Stimulated activated CD4-positive, alpha-beta T cell treated with anti-CD3 and anti-CD28 coated beads, Interleukin-15, amount 100 ng/mL, for 48 hours (primary cell): ENCODE results near the gene NAV2.
A peak's percentile ranks its signal among the peaks of the same experiment; 100 is the strongest.
"Not testable (repeated sequence)": the region's sequence is repeated elsewhere in the genome, so short reads cannot be mapped to it uniquely, and the experiment has no call there.

Experiments used
- DNase-seq, 2 donors: peaks; one replicate each; pipeline ENCODE4 v3.0.0-alpha.2; 2020; ENCODE audit warnings: low read depth in 2 of 2

The NAV2 gene

DNA sequence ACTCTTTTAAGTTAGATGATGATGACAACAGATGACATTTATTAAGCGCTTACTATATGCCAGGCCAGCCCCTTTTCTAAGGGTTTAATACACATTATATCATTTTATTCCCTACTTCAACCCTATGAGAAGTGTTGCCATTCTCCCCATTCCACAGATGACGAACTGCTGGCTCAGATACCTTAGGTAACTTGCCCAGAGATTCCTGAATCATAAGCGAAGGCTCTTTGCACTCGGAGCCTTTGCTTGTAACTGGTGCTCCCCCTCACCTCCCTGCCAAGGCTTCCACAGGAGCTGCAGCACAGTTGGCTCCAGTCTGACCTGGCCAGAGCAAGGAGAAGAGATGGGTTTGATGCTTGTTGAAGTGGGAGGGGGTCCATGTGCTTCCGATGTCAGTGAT lies 404.7 kb downstream of the NAV2 start:
- no peak for DNase-seq

GRCh38 chr11:20118209-20118608 lies 405.6 kb downstream of the NAV2 start:
- DNase-seq = no peak

DNA sequence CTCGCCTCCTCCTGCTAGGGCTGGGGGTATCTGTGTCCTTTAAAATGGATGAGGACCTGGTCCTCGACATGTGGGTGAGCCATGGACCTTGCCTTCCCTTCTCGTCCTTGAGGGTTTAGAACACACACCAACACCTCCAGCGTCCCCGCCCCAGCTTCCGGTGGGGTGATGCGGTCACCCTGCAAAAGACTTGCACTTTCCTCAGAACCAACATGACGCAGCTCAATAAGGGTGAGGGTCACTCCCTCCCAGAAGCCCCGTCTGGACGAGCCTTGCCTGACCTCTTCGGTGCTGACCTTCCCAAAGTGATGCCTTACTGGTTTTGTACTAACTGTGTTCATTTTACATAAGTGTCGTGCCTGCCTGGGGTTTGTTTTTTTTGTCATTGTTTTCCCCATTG lies 406.7 kb downstream of the NAV2 start:
- no peak for DNase-seq

- no peak for DNase-seq
Measured at GRCh38 chr11:20120134-20120925, 407.7 kb downstream of the NAV2 start.

DNA sequence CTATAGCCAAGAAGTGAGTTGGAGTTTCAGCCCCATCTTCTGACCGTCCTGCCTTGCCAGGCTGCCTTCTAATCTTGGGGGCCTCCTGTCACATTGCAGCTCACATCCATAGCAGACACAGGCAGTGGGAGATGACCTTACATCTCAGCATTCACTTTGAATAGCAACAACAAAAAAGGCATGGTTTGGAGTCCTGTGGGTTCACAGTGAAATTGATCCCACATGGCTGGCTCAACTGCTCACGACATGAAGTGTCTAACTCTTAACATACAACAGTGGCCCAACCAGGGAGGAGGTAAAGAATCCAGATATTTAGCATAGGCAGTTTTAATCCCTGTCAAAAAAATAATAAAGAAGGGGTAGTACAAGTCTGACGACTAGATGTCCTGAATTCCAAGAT lies 409.5 kb downstream of the NAV2 start:
- DNase-seq = no peak

DNA sequence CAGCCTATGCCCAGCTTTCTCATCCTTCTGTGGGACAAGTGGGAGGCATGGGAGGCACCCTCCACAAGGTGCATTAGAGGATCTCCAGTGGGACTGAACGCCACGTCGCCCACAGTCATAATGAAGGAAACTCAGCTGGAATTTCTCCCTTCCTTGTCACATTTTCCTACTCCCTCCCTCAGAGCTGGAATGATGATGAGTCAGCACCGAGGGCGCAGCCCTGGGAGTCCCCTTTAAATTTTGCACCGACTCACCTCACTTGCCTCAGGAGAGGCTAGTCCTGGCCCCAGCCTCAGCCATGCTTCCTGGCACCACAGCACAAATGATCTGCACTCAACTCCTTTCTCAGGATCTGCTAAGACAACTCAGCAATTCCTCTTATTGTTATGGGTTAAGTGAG lies 413.3 kb downstream of the NAV2 start:
- no peak for DNase-seq

GRCh38 chr11:20126724-20127123 lies 414.1 kb downstream of the NAV2 start:
- no peak for DNase-seq

DNA sequence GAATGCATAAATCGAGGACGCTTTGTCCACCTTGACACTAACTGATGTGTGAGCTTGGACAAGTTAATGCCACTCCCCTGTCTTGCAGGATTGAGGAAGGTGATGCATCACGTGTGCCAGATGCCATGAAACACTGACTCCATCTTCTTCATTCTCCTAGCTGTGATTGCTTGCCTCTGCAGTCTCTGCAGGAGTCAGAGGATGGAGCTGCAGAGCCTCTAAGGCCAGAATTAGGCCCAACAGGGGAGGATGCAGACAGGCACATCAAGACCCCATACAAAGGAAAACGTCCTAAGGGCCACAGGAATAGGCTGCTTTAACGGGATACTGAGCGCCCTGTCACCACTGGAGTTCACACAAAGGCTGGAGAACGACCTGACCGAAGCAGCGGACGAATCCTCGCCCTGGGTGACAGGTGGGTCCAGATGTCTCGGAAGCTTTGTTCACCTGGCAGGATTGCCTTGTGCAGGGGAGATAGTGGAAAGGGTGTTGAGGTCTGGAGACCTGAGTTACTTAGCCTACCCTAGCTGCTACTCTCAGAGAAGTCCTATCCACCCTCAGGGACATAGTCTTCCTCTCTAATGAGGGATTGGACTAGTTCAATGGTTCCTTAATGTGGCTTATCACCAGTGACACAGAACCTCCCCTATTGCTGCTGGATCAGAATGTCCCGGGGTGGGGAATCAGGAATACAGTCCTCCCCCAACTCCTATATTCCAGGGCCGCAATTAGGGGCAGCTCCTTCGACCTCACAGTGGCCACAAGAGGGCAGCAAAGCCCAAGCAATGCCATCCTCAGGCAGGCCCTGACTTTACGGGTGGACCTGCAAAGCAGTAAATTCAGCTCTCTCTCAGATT lies 415.3 kb downstream of the NAV2 start:
- peak; percentile 43 to 62 for DNase-seq

DNA sequence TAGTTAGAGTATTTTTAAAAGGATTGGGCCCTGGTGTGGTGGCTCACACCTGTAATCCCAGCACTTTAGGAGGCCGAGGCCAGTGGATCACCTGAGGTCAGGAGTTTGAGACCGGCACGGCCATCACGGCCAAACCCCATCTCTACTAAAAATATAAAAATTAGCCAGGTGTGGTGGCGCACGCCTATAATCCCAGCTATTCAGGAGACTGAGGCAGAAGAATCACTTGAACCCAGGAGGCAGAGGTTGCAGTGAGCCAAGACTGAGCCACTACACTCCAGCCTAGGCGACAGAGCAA lies 415.8 kb downstream of the NAV2 start:
- DNase-seq = not testable (repeated sequence)

DNA sequence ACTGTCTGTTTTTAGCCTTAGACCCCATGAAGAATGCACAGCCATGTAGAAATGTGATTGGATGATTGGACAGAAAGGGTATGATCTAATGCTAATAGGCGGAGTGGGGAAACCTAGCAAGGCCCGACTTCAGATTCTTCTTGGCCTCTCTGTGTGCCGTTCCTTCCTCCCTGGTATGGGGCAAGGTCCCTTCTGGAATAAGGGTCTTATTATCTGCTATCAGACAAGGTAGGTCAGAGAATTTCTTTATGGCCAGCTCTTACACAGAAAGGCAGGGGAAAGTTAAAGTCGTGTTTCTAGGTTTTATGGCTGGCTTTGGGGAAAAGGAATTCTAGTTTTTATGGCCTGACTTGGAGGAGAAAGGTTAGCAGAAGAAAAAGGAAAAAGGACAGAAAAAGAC lies 417.0 kb downstream of the NAV2 start:
- DNase-seq = no peak

DNA sequence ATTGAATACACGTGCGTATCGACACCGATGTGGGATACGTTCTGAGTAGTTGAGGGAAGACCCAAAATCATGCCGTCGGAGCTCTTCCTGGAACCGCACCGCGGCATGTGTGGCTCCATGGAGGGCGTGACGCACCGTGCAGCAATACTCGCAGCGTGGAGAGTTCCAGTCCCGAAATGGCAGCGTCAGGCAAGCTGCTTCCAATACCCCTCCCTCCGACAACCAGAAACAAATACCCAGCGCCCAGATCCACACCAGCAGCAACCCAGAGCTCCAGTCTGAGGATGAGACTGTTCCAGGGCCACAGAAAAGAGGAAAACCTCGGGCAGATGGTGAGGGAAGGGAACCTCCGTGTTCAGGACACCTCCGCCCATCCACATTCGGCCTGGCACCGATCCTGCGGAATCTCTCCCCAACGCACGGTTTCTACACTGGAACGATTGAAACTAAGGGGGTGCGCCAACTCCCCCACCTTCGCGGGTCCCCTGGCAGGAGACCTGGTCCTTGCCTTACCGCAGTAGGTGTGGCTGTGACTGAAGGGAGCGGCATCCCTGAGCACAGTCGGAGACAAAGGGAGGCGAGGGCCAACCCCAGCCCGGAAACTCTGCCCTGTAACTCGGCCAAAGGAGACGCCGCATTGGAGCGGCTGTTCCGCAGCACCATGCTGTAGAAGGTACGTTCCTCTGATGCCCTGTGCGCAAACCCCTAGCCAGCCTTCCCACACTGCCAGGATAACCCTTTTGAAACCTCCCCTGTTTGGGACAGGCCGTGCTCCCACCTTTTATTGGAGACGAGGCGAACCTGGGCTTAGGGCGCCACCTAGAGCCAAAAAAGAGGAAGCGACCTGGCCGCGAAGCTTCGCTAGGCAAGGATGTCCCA lies 419.4 kb downstream of the NAV2 start:
- DNase-seq = peak in 1 of 2 donors; percentile 27

- no peak for DNase-seq
Measured at GRCh38 chr11:20132667-20133039, 420.0 kb downstream of the NAV2 start.

DNA sequence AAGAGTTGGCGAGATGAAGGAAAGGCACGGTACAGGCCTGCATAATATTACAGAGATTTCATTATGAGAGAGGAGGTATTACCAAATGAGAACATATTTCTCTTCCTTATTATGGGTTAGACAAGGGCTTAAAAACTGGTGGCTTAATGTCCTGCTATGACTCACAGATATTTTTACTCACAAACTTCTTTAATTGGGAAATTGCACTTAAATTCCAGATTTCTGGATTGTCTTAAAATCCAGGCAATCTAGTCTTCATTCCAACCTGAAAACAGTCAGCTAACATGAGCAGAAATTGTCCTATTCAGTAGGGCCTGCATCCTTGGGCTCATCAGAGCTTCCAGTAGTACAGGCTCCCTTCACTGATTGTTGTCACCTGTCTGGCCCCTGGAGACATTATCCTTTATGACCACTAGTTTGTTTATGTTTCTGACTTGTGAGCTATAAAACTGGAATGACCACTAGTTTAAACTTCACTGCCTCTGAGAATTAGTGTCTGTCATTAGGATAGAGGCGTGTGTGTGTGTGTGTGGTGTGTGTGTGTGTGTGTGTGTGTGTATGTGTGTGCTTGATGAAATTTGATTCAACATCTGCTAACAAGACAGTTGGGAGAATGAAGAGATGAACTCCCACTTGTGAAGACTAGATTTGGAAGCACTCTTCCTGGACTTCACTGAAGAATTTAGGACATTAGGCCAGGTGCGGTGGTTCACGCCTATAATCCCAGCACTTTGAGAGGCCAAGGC lies 422.5 kb downstream of the NAV2 start:
- no peak for DNase-seq

DNA sequence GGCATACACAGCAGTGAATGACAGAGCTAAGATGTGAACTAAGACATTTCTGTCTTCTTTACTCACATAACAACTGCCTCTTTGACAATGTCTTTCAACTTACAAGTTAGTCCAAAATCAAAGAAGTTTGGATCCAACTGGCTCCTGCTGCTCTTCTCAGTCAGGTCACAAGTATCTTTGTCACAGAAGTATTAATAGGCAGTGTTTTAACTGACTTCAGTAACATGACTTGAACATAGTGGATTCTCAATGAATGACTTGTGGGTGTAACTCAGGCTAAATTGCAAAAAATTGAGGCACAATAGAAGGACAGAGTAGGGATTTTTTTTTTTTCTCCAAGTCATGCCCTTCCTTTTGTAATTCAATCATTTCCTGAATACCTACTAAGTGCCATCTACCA lies 425.0 kb downstream of the NAV2 start:
- no peak for DNase-seq

DNA sequence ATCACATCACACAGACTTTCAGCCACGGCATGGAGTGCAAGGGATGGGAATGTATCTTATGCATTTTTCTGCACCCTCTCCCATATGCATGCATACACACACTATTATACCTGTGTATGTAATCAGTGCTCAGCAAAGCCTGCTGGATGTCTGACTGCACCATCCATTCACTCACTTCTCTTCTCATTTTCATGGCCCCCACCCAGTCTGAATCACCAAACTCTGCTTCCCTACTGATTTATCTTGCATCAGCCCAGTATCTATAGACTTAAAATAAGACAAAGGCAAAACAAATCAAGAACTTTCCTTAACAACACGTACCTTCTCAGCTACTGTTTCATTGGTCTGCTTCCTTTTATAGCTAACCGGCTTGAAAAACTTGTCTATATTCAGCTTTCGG lies 426.1 kb downstream of the NAV2 start:
- DNase-seq = no peak

GRCh38 chr11:20154381-20154780 lies 441.7 kb downstream of the NAV2 start:
- no peak for DNase-seq

DNA sequence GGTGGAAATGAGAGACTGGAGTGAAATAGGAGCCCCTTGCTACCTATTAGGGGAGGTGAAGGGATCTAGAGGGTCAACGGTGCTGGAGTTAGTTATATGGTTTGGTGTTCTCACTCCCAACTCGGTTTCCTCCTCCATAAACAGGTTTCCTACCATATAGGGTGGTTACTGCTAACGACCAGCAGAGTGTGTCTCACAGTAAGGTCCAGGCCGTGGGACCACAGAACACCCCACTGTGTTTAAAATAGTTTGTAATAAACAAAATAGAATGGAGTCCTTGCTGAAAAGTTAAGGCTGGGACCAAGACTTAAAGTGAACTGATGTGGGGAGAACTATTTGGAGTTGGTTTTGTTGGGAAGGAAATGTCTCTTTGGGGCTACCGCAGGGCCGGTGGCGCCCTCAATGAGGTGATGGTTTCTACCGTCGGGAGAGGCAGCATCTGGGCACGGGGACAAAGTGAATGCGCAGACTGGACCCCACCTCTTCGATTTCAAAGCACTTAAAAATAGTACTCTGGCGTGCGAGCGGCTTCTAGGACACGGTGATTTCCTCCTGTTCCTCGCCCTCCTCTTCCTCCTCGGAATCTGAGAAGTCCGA lies 443.1 kb downstream of the NAV2 start:
- DNase-seq = no peak

DNA sequence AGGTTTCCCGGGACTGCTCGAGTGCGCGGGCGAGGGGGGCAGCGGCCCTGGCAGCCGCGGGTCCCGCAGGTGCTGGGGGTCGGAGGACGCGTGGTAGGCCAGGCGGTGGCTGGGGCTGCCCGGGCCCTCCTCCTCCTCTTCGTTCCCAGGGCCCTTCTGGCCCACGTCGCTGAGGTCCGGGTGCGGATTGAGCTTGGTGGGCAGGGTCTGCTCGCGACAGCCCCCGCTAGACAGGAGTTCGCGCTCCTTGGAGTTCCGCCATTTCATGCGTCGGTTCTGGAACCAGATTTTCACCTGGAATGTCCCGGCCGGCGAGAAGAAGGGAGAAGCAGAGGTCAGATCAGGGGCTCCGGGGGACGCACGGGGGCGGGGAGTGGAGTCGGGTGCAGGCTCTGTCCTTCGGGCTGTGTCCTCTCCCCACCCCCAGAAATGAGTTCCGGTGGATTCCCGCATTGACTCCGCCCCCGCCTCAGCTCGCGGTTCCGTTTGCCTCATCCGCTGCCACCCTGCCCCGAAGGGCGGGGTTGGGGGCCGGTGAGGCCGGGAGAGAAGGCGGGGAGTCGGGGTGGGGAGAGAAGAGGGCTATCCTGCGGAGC lies 443.7 kb downstream of the NAV2 start:
- DNase-seq = peak in 1 of 2 donors; percentile 41

DNA sequence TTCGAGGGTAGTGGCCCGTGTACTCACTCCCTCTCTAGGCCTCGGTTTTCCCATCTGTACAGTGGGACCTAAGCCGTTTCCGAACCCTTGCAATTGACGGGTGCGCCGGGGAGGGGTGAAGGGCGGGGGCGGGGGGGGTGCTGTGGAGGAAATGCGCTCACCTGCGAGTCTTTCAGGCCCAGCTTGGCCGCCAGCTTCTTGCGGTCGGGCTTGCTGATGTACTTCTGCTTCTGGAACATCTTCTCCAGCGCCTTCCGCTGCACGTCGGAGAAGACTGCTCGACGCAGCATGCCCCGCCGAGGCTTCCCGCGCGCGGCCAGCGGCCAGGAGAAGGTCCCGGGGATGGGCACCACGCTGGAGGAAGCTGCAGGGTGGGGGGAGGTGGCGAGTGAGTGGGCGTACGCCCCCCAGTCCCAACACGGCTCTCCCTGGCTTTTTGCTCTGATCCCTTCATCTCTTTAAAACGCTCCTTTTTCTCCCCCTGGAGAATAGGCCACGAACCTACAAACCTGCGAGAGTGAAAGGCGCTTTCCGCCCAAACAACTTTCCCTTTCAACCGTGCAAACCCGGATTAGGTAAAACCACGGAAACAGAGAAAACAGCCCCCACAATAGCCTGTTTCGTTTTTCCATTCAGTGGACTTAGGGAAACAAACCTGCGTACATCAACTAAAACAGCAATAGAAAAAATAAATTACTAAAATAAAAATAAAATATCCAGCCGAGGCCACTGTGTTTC lies 444.4 kb downstream of the NAV2 start:
- DNase-seq = no peak

DNA sequence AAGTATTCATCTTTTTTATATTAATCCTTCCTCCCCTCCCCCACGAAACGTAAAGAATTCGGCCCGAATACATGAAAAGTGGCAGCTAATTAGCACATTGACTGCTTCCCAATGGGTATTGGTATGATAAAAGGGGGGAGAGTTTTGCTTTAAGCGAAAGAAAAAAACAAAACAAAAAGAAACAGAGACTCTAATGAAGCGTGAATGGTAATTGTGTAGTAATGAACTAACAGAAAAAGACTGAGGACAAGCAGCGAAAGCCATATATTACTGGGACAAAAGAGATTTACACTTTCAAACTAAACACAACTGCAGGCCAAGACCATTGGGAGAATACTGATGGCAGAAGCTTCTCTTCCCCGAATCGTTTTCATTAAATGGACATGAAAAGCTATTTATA lies 445.1 kb downstream of the NAV2 start:
- DNase-seq = no peak
